SK-N-SH treated with all-trans-retinoic acid at 6 μM for 48 hours (cell line): ENCODE results near the gene PID1.

ENCODE experiments used
- ATAC-seq: fragments of 200-7000 bp; cut with Tn5 transposase; 3 replicates; pipeline ENCODE4 v1.9.1; 2020; ENCODE audit warnings: mild to moderate bottlenecking, moderate library complexity
- ARNTL ChIP-seq: fragments of 450-650 bp; formaldehyde crosslinking; IDR thresholded peaks from 2 replicates; pipeline ENCODE4 v1.5.0; 2020; ENCODE audit warnings: low read depth, mild to moderate bottlenecking, moderate library complexity, borderline replicate concordance
- BACH2 ChIP-seq: fragments of 250-450 bp; sonication (Bioruptor Pico); IDR thresholded peaks from 2 replicates; pipeline ENCODE4 v1.9.0; 2021; ENCODE audit warnings: mild to moderate bottlenecking, borderline replicate concordance
- CREB5 ChIP-seq: fragments of 250-450 bp; sonication (Bioruptor Pico); IDR thresholded peaks from 2 replicates; pipeline ENCODE4 v1.5.1; 2020; ENCODE audit warnings: low read depth, mild to moderate bottlenecking, moderate library complexity
- CSDC2 ChIP-seq: fragments of 250-450 bp; sonication (Bioruptor Pico); IDR thresholded peaks from 2 replicates; pipeline ENCODE4 v1.5.0; 2020; ENCODE audit warnings: mild to moderate bottlenecking, moderate library complexity
- CSRNP3 ChIP-seq: fragments of 250-450 bp; sonication (Bioruptor Pico); IDR thresholded peaks from 2 replicates; pipeline ENCODE4 v1.5.1; 2021; ENCODE audit warnings: mild to moderate bottlenecking, moderate library complexity
- ESRRG ChIP-seq: fragments of 250-450 bp; sonication (Bioruptor Pico); IDR thresholded peaks from 2 replicates; pipeline ENCODE4 v1.6.1; 2021; ENCODE audit warnings: mild to moderate bottlenecking
- GLIS3 ChIP-seq: fragments of 250-450 bp; sonication (Bioruptor Pico); IDR thresholded peaks from 2 replicates; pipeline ENCODE4 v1.5.0; 2020; ENCODE audit warnings: mild to moderate bottlenecking, moderate library complexity
- ISL1 ChIP-seq: fragments of 250-450 bp; sonication (Bioruptor Pico); IDR thresholded peaks from 2 replicates; pipeline ENCODE4 v2.1.2; 2022; ENCODE audit warnings: mild to moderate bottlenecking, moderate library complexity
- OSR1 ChIP-seq: fragments of 250-450 bp; sonication (Bioruptor Pico); IDR thresholded peaks from 2 replicates; pipeline ENCODE4 v1.8.0; 2022; ENCODE audit warnings: moderate library complexity, mild to moderate bottlenecking, inconsistent platforms
- PATZ1 ChIP-seq: fragments of 250-450 bp; sonication (Bioruptor Pico); IDR thresholded peaks from 2 replicates; pipeline ENCODE4 v1.8.0; 2020; ENCODE audit warnings: mild to moderate bottlenecking, moderate library complexity, borderline replicate concordance
- POU6F1 ChIP-seq: fragments of 250-450 bp; sonication (Bioruptor Pico); IDR thresholded peaks from 2 replicates; pipeline ENCODE4 v1.8.0; 2021; ENCODE audit warnings: low read depth, mild to moderate bottlenecking, moderate library complexity, borderline replicate concordance
- PPARA ChIP-seq: fragments of 250-450 bp; sonication (Bioruptor Pico); IDR thresholded peaks from 2 replicates; pipeline ENCODE4 v1.5.0; 2020; ENCODE audit warnings: mild to moderate bottlenecking, borderline replicate concordance
- RARB ChIP-seq: fragments of 250-450 bp; sonication (Bioruptor Pico); IDR thresholded peaks from 2 replicates; pipeline ENCODE4 v1.8.0; 2021; ENCODE audit warnings: mild to moderate bottlenecking, moderate library complexity
- SNAI2 ChIP-seq: fragments of 250-450 bp; sonication (Bioruptor Pico); IDR thresholded peaks from 2 replicates; pipeline ENCODE4 v1.5.0; 2020; ENCODE audit warnings: mild to moderate bottlenecking, moderate library complexity
- TCF4 ChIP-seq: fragments of 250-450 bp; sonication (Bioruptor Pico); IDR thresholded peaks from 2 replicates; pipeline ENCODE4 v1.8.0; 2021; ENCODE audit warnings: mild to moderate bottlenecking, moderate library complexity, borderline replicate concordance
- TOX ChIP-seq: fragments of 250-450 bp; sonication (Bioruptor Pico); IDR thresholded peaks from 2 replicates; pipeline ENCODE4 v1.8.0; 2021; ENCODE audit warnings: mild to moderate bottlenecking, moderate library complexity, borderline replicate concordance
- TSHZ2 ChIP-seq: fragments of 250-450 bp; sonication (Bioruptor Pico); IDR thresholded peaks from 2 replicates; pipeline ENCODE4 v1.5.0; 2020; ENCODE audit warnings: mild to moderate bottlenecking, moderate library complexity
- ZC3H10 ChIP-seq: fragments of 250-450 bp; sonication (Bioruptor Pico); IDR thresholded peaks from 2 replicates; pipeline ENCODE4 v1.5.1; 2021; ENCODE audit warnings: mild to moderate bottlenecking, moderate library complexity
- ZFP3 ChIP-seq: fragments of 250-450 bp; sonication (Bioruptor Pico); IDR thresholded peaks from 2 replicates; pipeline ENCODE4 v1.5.0; 2020; ENCODE audit warnings: mild to moderate bottlenecking, moderate library complexity
- ZFP30 ChIP-seq: fragments of 450-650 bp; formaldehyde crosslinking; IDR thresholded peaks from 2 replicates; pipeline ENCODE4 v1.5.0; 2022; ENCODE audit warnings: mild to moderate bottlenecking, moderate library complexity
- ZNF565 ChIP-seq: fragments of 450-650 bp; formaldehyde crosslinking; conservative IDR thresholded peaks from 2 replicates; pipeline ENCODE4 v1.5.0; 2020; ENCODE audit warnings: low read depth, mild to moderate bottlenecking, moderate library complexity
- ZNF70 ChIP-seq: fragments of 450-650 bp; formaldehyde crosslinking; IDR thresholded peaks from 2 replicates; pipeline ENCODE4 v1.5.0; 2020; ENCODE audit warnings: mild to moderate bottlenecking, moderate library complexity
- ZNF8 ChIP-seq: fragments of 450-650 bp; formaldehyde crosslinking; IDR thresholded peaks from 2 replicates; pipeline ENCODE4 v1.5.0; 2020; ENCODE audit warnings: mild to moderate bottlenecking, moderate library complexity

The PID1 gene

GRCh38 chr2:229141424-229142025 lies 129.6 kb downstream of the PID1 start:
- no peak for ATAC-seq
- TF ChIP-seq CSDC2 (CRISPR knock-in tag) (no peak), ZNF8 (no peak), PATZ1 (CRISPR knock-in tag) (no peak), OSR1 (CRISPR knock-in tag) (no peak), PPARA (CRISPR knock-in tag) (no peak), ISL1 (CRISPR knock-in tag) (peak; percentile 91), CSRNP3 (CRISPR knock-in tag) (no peak), TOX (CRISPR knock-in tag) (no peak), ZNF70 (CRISPR knock-in tag) (no peak), GLIS3 (no peak), ESRRG (no peak), ARNTL (no peak), RARB (CRISPR knock-in tag) (no peak), ZNF565 (CRISPR knock-in tag) (no peak), ZC3H10 (CRISPR knock-in tag) (no peak), ZFP30 (no peak), BACH2 (CRISPR knock-in tag) (no peak), TCF4 (CRISPR knock-in tag) (no peak), SNAI2 (CRISPR knock-in tag) (0 out of 2 replicates have a peak, but pooled peaks have one; percentile 46), ZFP3 (0 out of 2 replicates have a peak, but pooled peaks have one; percentile 35), CREB5 (no peak), POU6F1 (CRISPR knock-in tag) (no peak), TSHZ2 (CRISPR knock-in tag) (no peak)
- TF ChIP-seq, all 23 proteins: peak for 3

GRCh38 chr2:229137639-229138038 lies 133.4 kb downstream of the PID1 start:
- ATAC-seq, result no peak
- no peak for TF ChIP-seq ISL1 (CRISPR knock-in tag)
- no peak for TF ChIP-seq TCF4 (CRISPR knock-in tag)
- TF ChIP-seq GLIS3, result no peak

GRCh38 chr2:229137066-229137465 lies 134.0 kb downstream of the PID1 start:
- no peak for ATAC-seq
- TF ChIP-seq ESRRG (no peak), ZNF8 (no peak), PATZ1 (CRISPR knock-in tag) (no peak), TCF4 (CRISPR knock-in tag) (no peak), BACH2 (CRISPR knock-in tag) (no peak), ARNTL (no peak), CREB5 (no peak), ZNF565 (CRISPR knock-in tag) (no peak), RARB (CRISPR knock-in tag) (no peak), ZFP30 (no peak), ZC3H10 (CRISPR knock-in tag) (no peak)
